OCI-LY7 (cell line): ENCODE data around the gene TUBGCP2.

Source experiments
- CTCF ChIP-seq: fragments of 200-600 bp; sonication (generic); conservative IDR thresholded peaks from 2 replicates; pipeline ENCODE4 v1.5.1; 2014; ENCODE audit warnings: mild to moderate bottlenecking, antibody characterized with exemption, low read length, moderate library complexity, mixed read lengths
- EZH2phosphoT487 ChIP-seq: fragments of 200-600 bp; sonication (generic); IDR thresholded peaks from 2 replicates; pipeline ENCODE4 v1.6.1; 2018; ENCODE audit warnings: low read depth, borderline replicate concordance, mild to moderate bottlenecking, mixed run types, antibody characterized with exemption, low read length, moderate library complexity, mixed read lengths

GRCh38 chr10:133335246-133336117 is 26.8 kb upstream of the TUBGCP2 start:
- TF ChIP-seq CTCF (no peak), EZH2phosphoT487 (no peak)
